HCT116 (cell line): Measurements from ENCODE around the gene SLC22A8. TPM values are rescaled to one million over a fixed set of nuclear protein-coding genes. Genes with fewer than 3 reads are reported as not detected.

Experiments used
- ATAC-seq: fragments of 200-7000 bp; cut with Tn5 transposase; 2 replicates; pipeline ENCODE4 v1.9.1; 2020; ENCODE audit warnings: mild to moderate bottlenecking, moderate library complexity
- BruUV-seq: library from RNA; stranded (reverse); fragments of 400-500 nt; replicated peaks from 2 replicates; lab custom pipeline; 2021; lab: Mats Ljungman, UMichigan
- CTCF ChIA-PET: fragments of 300-600 bp; sonication (Branson Sonifier 250); formaldehyde crosslinking; loops from one replicate; lab custom pipeline; 2021; ENCODE audit warnings: antibody characterized with exemption; lab: Charles Lee
- POLR2A ChIA-PET: fragments of 300-600, 350-600 bp; sonication (Branson Sonifier 250); formaldehyde crosslinking; loops from one replicate; lab custom pipeline; 2021; ENCODE audit warnings: antibody characterized with exemption; lab: Charles Lee
- RAD21 ChIA-PET, 2 experiments: fragments of 300-600 bp; sonication (Branson Sonifier 250); formaldehyde crosslinking; loops; one replicate each; lab custom pipeline; 2023; ENCODE audit warnings: low total read pairs in 2 of 2; ENCODE audit not compliant: uncharacterized antibody in 2 of 2, unreplicated experiment in 2 of 2, low non-redundant PET in 1 of 2; lab: Charles Lee
- DNase-seq: peaks from one replicate; pipeline ENCODE4 v3.0.0-alpha.2; 2010; ENCODE audit warnings: low read depth, low spot score
- H2AFZ ChIP-seq: fragments of 200-600 bp; shearing (Covaris generic), sonication (generic); 2 replicates; pipeline ENCODE4 v1.6.1; 2017; ENCODE audit warnings: low read depth, mixed run types, mixed read lengths, antibody characterized with exemption, low read length; ENCODE audit not compliant: poor library complexity, severe bottlenecking
- H3K27ac ChIP-seq: 2 replicates; pipeline ENCODE4 v1.5.1; 2012; ENCODE audit warnings: low read depth, low read length
- H3K27me3 ChIP-seq: fragments of 200-600 bp; sonication (generic); 2 replicates; pipeline ENCODE4 v1.6.1; 2016; ENCODE audit warnings: mixed run types, low read length, mixed read lengths; ENCODE audit not compliant: insufficient read depth
- H3K36me3 ChIP-seq, 2 experiments: fragments of 200-500 bp in 1 of 2; fragments of 200-600 bp in 1 of 2; sonication (Bioruptor generic) in 1 of 2; sonication (generic) in 1 of 2; 2 replicates each; pipeline versions ENCODE4 v1.5.1 to v1.6.1; 2014 to 2016; ENCODE audit warnings: low read length in 2 of 2, inconsistent platforms in 1 of 2, mixed read lengths in 1 of 2, mixed run types in 1 of 2; ENCODE audit not compliant: insufficient read depth in 2 of 2, control insufficient read depth in 1 of 2
- H3K4me1 ChIP-seq, 2 experiments: fragments of 200-600 bp in 1 of 2; sonication (generic) in 1 of 2; 2 replicates each; pipeline versions ENCODE4 v1.5.1 to v1.6.1; 2012 to 2017; ENCODE audit warnings: low read length in 2 of 2, inconsistent platforms in 1 of 2, mild to moderate bottlenecking in 1 of 2, mixed read lengths in 1 of 2, mixed run types in 1 of 2, moderate library complexity in 1 of 2; ENCODE audit not compliant: insufficient read depth in 2 of 2, control insufficient read depth in 1 of 2
- H3K4me2 ChIP-seq: fragments of 200-600 bp; sonication (generic); 2 replicates; pipeline ENCODE4 v1.6.1; 2017; ENCODE audit warnings: mixed run types, low read length, mixed read lengths
- H3K4me3 ChIP-seq, 2 experiments: fragments of 200-600 bp in 1 of 2; sonication (generic) in 1 of 2; replicated peaks in 1 of 2; 2 replicates each; pipeline ENCODE4 v1.5.1; 2011 to 2016; ENCODE audit warnings: low read length in 2 of 2, control low read depth in 1 of 2, low read depth in 1 of 2, mild to moderate bottlenecking in 1 of 2, mixed read lengths in 1 of 2, mixed run types in 1 of 2
- H3K79me2 ChIP-seq: fragments of 200-600 bp; sonication (generic); 2 replicates; pipeline ENCODE4 v1.6.1; 2017; ENCODE audit warnings: mild to moderate bottlenecking, mixed run types, low read length, moderate library complexity, mixed read lengths; ENCODE audit not compliant: insufficient read depth
- H3K9ac ChIP-seq: fragments of 200-600 bp; sonication (generic); 2 replicates; pipeline ENCODE4 v1.6.1; 2016; ENCODE audit warnings: low read length, mixed read lengths
- H3K9me2 ChIP-seq: fragments of 200-600 bp; sonication (generic), shearing (Covaris generic); 2 replicates; pipeline ENCODE4 v1.6.1; 2017; ENCODE audit warnings: mixed run types, mild to moderate bottlenecking, moderate library complexity; ENCODE audit not compliant: insufficient read depth
- H3K9me3 ChIP-seq, 2 experiments: fragments of 200-500 bp in 1 of 2; fragments of 200-600 bp in 1 of 2; sonication (Bioruptor generic) in 1 of 2; sonication (generic) in 1 of 2; 2 replicates each; pipeline ENCODE4 v1.6.1; 2014 to 2017; ENCODE audit warnings: low read length in 2 of 2, mixed read lengths in 2 of 2, inconsistent platforms in 1 of 2, low read depth in 1 of 2, mild to moderate bottlenecking in 1 of 2, mixed run types in 1 of 2, moderate library complexity in 1 of 2; ENCODE audit not compliant: control insufficient read depth in 1 of 2, insufficient read depth in 1 of 2
- H4K20me1 ChIP-seq: fragments of 200-600 bp; sonication (generic), shearing (Covaris generic); 2 replicates; pipeline ENCODE4 v1.6.1; 2017; ENCODE audit warnings: mixed run types, mild to moderate bottlenecking, moderate library complexity; ENCODE audit not compliant: insufficient read depth
- CBX3 ChIP-seq: IDR thresholded peaks from 2 replicates; pipeline ENCODE4 v1.6.1; 2012; ENCODE audit warnings: low read depth
- CEBPB ChIP-seq: IDR thresholded peaks from 2 replicates; pipeline ENCODE4 v1.6.1; 2012; ENCODE audit warnings: low read depth
- ELF1 ChIP-seq: IDR thresholded peaks from 2 replicates; pipeline ENCODE4 v1.6.1; 2012; ENCODE audit warnings: low read depth, borderline replicate concordance
- POLR2AphosphoS5 ChIP-seq: IDR thresholded peaks from 2 replicates; pipeline ENCODE4 v1.6.1; 2011; ENCODE audit warnings: mild to moderate bottlenecking, low read depth, low read length, moderate library complexity
- RAD21 ChIP-seq: IDR thresholded peaks from 2 replicates; pipeline ENCODE4 v1.6.1; 2012; ENCODE audit warnings: low read depth, mild to moderate bottlenecking
- SIN3A ChIP-seq: IDR thresholded peaks from 2 replicates; pipeline ENCODE4 v1.6.1; 2012; ENCODE audit warnings: low read depth
- YY1 ChIP-seq: IDR thresholded peaks from 2 replicates; pipeline ENCODE4 v1.6.1; 2011; ENCODE audit warnings: low read length, low read depth, moderate library complexity, mild to moderate bottlenecking; ENCODE audit not compliant: insufficient replicate concordance; ENCODE audit errors: extremely low read depth
- intact Hi-C: fragments of 100-400 bp; cut with micrococcal nuclease; formaldehyde crosslinking; loops from 2 replicates; pipeline ENCODE4 v1.10.0; 2022
- total RNA-seq: library from RNA; stranded (reverse); gene quantifications from one replicate; pipeline ENCODE4 v1.2.1, GENCODE V29; 2021; ENCODE audit not compliant: unreplicated experiment
- TF ChIP-seq, protein P1 (sequence below), 3 experiments: fragments of 200-600 bp in 1 of 3; sonication (generic) in 1 of 3; IDR thresholded peaks in 2 of 3; conservative IDR thresholded peaks in 1 of 3; 2 replicates each; pipeline ENCODE4 v1.5.1; 2012 to 2017; ENCODE audit warnings: low read depth in 2 of 3, low read length in 2 of 3, antibody characterized with exemption in 1 of 3, borderline replicate concordance in 1 of 3, control low read depth in 1 of 3, mild to moderate bottlenecking in 1 of 3, mixed read lengths in 1 of 3, mixed run types in 1 of 3, moderate library complexity in 1 of 3; ENCODE audit not compliant: insufficient read depth in 1 of 3

The SLC22A8 gene
- total RNA-seq, 1 experiment from 2014 or later = not detected

DNA sequence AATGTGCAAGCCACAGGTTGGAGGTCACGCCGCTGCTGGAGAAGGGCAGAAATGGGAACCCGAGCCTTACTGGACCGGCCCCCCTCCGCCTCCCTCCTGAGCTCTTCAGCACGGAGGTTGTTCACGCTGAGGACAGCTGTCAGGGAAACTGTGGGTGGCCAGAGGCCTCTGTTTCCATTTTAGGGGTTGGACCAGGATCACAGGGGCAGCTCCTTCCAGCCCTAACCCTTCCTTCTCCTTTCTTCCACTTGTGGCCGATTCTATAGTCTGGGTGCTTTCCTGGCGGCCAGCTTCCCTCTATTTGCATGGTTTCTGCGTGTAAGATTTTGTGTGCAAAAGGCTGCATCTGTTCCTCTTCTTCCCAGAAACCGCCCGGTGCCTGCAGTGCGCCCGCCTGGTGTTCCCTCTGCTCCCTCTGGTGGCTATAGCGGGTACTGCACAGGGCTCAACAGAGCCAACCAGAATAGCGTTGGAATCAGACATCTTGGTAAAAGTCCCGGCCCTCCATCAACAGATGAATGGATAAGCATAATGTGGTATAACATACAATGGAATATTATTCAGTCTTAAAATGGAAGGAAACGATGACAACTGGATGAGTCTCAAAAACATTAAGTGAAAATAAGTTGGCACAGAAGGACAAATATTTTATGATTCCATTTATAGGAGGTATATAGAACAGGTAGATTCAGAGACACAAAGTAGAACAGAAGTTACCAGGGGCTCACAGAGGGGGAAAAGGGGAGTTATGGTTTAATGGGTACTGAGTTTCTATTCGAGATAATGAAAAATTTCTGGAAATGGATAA is 8.4 kb upstream of the SLC22A8 start:
- BruUV-seq = no TSS peak

More for the DNA sequence above, 8.4 kb upstream of the SLC22A8 start:
- H3K9me2 ChIP-seq = no peaks in the 10 kb centered on the region
- peak; percentile 57 for DNase-seq
- no peak overlapping the region for H3K4me2 ChIP-seq
- CTCF ChIA-PET = interaction anchor here (0.9 to 7.0 kb wide), 6 partner anchors 9 to 117 kb away, joined by 3 to 285 read pairs (median 4); no protein-coding TSS in a partner anchor
- H3K79me2 ChIP-seq = no peaks in the 10 kb centered on the region
- intact Hi-C loops = loop anchor here (1.0 to 5.0 kb wide), 2 partner anchors 47 to 118 kb away; no protein-coding TSS in a partner anchor
- peaks cover 4 to 13% of the 10 kb centered on the region in 2 experiments; a peak in 3 of 4 replicates for H3K4me1 ChIP-seq
- no peaks in the 10 kb centered on the region for H4K20me1 ChIP-seq
- RAD21 ChIA-PET = interaction anchor here (0.6 to 1.3 kb wide), 5 partner anchors 102 to 118 kb away, joined by 3 to 10 read pairs (median 4); partner anchors contain the start of gene CHRM1 (in 1 of the 2)
- H3K9ac ChIP-seq = no peak overlapping the region
- H3K27me3 ChIP-seq = no peaks in the 10 kb centered on the region
- H3K36me3 ChIP-seq = no peaks in the 10 kb centered on the region
- POLR2A ChIA-PET = interaction anchor here (0.7 to 4.9 kb wide), 3 partner anchors 9 to 126 kb away, joined by 3 to 25 read pairs (median 3); no protein-coding TSS in a partner anchor
- H3K4me3 ChIP-seq = no peak overlapping the region
- TF ChIP-seq, protein P1, sequence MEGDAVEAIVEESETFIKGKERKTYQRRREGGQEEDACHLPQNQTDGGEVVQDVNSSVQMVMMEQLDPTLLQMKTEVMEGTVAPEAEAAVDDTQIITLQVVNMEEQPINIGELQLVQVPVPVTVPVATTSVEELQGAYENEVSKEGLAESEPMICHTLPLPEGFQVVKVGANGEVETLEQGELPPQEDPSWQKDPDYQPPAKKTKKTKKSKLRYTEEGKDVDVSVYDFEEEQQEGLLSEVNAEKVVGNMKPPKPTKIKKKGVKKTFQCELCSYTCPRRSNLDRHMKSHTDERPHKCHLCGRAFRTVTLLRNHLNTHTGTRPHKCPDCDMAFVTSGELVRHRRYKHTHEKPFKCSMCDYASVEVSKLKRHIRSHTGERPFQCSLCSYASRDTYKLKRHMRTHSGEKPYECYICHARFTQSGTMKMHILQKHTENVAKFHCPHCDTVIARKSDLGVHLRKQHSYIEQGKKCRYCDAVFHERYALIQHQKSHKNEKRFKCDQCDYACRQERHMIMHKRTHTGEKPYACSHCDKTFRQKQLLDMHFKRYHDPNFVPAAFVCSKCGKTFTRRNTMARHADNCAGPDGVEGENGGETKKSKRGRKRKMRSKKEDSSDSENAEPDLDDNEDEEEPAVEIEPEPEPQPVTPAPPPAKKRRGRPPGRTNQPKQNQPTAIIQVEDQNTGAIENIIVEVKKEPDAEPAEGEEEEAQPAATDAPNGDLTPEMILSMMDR (IDR thresholded peaks at IDR 0.05 in 2 of 3, conservative IDR thresholded peaks at IDR 0.05 in 1 of 3; ENCODE audit: borderline replicate concordance in 1 of 3, insufficient read depth in 1 of 3, low read depth in 2 of 3, low read length in 2 of 3) = peak; percentile 96 to 100 (median 100)
- TF ChIP-seq RAD21 (peak; percentile 97), SIN3A (no peak), POLR2AphosphoS5 (no peak), CBX3 (peak; percentile 59; the same call in 1 of the 2 replicates), CEBPB (no peak), YY1 (peak; percentile 82), ELF1 (no peak)
- H2AFZ ChIP-seq = peak overlapping the region; percentile 71
- no peak overlapping the region for H3K27ac ChIP-seq
- no peaks in the 10 kb centered on the region for H3K9me3 ChIP-seq
- ATAC-seq = peak; percentile 77
